Measurements from ENCODE around the gene C11orf86.
A peak's percentile ranks its signal among the peaks of the same experiment; 100 is the strongest.
"Not testable (repeated sequence)": the region's sequence is repeated elsewhere in the genome, so short reads cannot be mapped to it uniquely, and the experiment has no call there.

The C11orf86 gene

DNA sequence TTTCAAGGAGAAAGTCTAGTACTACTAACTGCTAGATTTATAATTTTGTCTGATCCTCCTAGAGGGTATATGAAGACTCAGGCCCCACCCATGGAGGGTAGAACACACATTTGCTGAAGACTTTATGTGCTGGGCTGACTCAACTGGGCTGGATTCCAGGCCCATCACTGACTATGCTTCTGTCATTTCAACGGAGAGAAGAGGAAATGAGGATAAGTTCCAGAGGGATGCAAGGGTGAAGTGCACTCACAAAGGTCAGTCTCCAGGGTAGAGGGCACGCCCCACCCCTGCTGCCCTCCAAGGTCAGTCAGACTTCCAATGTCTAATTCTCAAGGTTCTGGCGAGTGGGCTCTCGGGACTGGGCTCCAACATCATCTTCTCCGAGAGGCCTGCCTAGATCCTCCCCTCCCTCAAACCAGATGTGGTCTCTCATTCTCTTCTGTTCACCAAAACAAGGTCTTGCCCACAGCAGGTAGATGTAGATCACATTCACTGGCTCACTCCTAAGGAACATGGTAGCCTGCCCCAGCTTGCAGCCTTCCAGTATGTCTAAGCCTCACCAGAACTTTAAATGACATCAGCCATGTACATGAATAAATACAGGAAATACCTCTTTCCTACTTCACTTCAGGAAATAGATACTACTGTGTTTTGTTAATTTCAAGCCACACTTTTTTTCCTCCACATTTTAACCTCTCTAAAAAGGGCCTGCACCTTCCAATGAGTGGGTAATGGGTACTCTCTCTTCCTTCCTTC lies 7.3 kb upstream of the C11orf86 start:
- no peak for DNase-seq

DNA sequence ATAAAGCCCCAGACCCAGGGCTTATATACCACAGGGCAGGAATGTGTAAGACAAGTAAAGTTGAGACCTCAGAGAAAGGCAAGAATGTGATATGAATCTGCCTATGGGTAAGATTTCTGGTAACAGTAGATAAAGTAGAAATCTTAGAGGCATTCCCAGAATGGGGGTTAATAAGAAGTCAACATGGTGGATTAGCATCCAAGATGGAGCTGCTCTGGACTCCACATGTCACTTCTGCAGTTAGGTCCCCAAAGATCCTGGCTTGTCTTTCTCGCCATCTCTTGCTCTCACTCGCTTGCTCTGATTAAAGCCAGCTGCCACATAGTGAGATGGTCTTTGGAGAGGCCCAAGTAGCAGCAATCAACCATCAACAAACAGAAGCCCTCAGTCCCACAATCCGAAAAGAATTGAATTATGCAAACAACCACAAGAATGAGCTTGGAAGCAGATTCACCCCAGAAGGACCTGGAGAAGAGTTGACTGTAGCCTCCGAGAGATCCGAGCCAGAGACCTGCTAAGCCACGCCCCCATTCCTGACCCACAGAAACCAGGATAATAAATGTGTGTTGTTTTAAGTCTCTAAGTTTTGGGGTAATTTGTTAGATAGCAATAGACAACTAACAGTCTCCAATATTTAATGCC lies 5.4 kb upstream of the C11orf86 start:
- DNase-seq = no peak

DNA sequence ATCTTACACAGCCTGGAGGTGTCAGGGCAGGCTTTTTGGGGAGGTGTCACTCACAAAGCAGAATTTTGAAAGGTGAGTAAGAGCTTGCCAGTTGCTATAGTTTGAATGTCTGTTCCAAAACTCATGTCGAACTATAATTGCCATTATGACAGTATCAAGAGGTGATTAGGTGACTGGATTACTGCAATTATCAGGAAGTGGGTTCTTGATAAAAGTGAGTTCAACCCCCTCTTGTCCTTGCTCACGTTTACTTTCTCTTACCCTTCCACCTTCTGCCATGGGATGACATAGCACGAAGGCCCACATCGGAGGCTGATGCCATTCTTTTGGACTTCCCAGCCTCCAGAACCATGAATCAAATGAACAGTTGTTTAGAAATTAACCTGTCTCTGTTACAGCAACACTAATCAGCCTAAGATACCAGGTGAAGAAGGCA lies 4.7 kb upstream of the C11orf86 start:
- no peak for DNase-seq

DNA sequence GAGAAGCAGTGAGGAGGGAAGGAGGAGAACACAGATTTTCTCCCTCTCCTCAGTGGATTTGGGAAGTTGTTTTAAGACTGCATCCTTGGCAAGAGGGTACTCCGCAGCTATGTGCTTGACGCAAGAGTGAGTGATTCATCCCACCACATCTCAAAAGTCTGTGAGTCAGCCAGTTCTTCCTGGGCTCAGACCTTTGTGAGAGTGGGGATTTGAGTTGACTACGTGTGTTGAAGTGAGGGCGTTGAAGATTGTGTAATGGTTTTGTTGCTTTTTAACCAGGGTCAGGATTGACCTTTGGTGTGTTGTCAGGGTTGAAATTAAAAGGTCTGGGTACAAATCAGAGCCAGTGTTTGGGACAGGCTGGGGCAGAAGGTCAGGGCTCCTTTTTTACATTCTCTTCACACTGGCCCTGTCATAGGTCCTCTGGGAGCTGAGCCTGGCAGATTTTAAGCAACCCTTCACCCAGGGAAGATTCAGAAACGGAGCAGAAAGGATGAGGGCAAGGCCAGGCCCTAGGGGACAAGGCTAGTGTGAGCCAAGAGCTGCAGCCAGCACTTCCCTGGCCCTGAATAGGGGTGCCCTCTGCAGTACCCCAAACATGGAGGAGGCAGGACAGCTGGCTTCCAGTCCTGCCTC lies 4.2 kb upstream of the C11orf86 start:
- no peak for DNase-seq

DNA sequence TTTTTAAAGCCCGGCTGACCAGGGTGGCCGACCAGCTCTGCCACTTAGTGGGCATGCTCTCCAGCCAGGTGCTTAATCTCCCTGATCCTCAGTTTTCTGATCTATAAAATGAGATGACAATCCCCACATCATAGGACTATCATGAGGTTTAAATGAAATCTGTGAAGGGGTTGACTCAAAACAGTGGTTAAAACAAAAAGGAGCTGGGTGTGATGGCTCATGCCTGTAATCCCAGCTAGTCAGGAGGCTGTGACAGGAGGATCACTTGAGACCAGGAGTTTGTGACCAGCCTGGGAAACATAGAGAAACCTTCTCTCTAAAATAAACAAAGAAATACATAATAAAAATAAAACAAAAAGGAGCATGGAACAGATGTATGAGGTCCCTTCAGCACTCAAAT lies 3.6 kb upstream of the C11orf86 start:
- DNase-seq = no peak

DNA sequence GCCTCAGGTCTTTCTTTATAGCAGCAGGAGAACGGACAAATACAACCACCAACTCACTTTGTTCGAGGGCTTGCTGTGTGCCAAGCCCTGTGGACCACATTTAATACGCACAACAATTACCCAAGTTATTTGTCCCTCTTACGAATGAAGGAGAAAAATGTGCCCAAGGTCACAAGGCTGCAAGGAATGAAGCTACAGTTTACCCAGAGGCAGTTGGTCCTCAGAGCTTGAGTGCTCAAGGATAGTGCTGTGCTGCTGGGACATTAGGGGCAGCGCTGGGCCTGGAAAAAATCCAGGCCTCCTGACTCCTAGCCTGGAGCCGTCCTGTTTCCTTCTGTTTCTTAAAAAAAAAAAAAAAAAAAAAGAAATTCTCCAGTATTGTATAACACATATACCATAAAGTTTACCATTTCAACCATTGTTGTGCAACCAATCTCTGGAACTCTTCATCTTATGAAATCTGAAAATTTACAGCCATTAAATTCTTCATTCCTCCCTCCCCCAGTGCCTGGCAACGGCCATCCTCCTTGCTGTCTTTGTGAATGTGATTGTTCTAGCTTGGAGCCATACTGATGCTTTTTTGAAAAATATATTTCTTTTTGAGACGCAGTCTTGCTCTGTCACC lies 1.0 kb upstream of the C11orf86 start:
- DNase-seq = no peak

DNA sequence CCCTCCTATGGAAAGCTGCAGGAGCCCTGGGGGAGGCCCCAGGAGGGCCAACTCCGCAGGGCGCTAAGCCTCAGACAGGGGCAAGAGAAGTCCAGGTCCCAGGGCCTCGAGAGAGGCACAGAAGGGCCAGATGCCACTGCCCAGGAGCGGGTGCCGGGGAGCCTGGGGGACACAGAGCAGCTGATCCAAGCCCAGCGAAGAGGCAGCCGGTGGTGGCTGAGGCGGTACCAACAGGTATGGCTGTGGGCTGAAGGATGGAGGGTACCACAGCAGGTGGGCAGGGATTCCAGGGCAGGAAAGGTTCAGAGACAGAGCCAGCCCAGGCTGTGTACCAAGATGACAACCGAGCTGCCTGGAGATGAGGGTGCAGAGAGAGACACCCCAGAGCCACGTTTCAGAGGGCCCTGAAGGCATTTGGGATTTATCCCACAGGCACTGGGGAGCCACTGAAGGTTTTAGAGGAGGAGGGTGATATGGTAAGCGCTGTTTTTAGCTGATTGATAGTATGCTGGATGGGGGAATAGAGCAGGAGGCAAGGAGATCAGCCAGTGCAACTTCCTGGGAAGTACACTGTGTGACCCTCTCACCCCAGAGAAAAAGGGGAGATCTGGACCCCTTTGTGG lies 412 bp downstream of the C11orf86 start:
- no peak for DNase-seq

DNA sequence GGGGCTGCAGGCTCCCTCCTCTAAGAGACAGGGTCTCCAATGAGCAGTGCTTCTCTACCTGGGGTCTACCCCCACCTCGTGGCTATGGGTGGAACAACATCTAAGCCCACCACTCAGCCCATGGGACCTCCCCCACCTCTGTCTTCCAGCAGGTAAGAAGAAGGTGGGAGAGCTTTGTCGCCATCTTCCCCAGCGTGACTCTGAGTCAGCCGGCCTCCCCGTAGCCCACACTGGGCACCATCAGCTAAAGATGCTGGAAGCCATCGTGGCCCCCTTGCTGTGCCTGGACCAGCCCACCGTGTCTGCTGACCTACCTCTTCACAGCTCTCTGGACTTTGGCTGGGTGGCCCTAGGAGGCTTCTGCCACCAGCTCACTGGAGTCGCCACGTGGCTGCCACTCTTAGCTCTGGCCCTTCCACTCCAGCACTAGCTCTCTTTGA lies 944 bp downstream of the C11orf86 start:
- DNase-seq = no peak

DNA sequence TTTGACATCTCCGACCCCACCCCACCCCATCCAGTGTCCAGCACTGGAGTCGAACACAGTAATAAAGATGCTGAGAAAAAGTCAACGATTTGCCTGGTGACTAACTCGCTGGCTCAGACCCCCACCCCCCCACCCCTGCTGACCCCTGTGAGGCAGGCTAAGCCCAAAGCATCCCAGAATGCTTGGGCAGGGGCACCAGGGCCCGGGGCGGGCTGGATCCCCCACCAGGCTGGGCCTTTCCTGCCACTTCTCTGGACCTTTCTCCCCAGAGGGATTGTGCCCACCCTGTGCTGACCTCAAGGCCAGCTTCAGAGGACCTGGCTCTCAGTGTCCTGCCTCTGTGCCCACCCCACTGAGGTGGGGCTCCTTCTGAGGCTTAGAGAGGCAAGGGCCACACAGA lies 1.8 kb downstream of the C11orf86 start:
- no peak for DNase-seq

DNA sequence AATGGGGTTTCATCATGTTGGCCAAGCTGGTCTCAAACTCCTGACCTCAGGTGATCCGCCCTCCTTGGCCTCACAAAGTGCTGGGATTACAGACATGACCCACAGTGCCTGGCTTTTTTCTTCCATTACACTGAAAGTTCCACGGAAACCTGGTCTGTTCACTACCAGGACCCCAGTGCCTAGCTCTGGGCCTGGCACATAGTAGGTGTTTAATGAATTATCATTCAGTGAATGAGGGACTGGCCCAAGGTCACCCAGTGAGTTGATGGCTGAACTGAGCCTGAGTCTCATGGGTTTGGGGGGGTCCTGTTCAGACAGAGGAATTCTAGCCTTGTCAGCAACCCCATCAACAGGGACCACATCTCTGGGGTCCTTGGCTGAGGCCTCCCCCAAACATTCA lies 3.1 kb downstream of the C11orf86 start:
- no peak for DNase-seq

DNA sequence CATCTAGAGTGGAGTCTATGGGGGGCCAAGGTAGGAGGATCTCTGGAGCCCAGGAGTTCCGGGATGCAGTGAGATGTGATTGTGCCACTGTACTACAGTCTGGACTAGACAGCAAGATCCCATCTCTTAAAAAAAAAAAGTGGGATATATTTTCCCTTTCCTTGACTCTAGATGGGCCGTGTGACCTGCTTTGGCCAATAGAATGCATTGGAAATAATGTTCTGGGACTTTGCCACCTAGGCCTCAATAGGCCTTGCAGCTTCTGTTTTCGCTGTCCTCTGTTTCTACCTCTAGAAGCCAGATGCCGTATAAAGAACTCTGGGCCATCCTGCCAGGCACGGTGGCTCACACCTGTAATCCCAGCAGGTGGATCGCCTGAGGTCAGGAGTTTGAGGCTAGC lies 3.6 kb downstream of the C11orf86 start:
- no peak for DNase-seq

DNA sequence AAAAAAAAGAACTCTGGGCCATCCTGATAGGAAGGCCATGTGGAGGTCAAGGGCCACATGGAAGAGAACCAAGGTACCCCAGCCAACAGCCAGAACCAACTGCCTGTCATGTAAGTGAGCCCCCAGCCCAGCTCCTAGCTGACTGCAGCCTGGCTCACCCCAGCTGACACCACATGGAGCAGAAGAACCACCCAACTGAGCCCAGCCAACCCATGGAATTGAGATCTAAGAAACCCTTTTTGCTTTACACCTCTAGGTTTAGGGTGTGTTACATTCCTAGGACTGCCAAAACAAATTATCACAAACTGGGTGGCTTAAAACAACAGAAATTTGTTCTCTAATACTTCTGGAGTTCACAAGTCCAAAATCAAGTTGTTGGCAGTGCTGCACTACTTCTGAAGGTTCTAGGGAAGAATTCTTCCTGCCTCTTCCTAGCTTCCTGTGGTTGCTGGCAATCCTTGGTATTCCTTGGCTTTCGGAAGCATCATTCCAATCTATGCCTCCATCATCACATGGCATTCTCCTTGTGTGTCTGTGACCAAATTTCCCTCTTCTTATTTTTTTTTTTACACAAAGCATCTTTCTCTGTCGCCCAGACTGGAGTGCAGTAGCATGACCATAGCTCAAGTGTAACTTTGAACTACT lies 4.4 kb downstream of the C11orf86 start:
- DNase-seq = no peak

DNA sequence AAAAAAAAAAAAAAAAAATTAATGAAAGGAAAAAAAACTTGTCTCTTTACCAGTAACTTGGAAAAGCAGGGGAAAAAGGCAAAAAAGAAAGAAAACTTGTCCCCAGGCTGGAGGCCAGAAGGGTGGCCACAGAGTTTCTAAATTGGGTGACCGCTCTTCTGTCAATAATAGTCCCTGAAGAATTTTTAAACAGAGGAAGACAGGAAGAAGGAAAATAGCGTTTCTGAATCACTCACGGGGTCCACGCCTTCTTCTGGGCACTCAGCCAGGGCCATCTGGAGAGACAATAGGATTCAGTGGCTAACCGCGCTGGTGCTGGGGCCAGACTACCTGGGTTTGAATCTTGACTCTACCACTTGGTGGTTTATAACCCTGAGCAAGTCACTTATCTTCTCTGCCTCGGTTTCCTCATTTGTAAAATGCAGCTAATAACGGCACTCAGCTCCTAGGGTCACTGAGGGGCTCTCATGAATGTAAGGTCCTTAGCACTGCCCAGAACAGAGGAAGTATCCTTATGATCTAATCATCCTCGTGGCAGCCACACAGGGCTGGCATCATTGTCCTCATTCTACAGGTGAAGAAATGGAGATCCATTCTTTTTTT lies 7.0 kb downstream of the C11orf86 start:
- peak; percentile 74 for DNase-seq

DNA sequence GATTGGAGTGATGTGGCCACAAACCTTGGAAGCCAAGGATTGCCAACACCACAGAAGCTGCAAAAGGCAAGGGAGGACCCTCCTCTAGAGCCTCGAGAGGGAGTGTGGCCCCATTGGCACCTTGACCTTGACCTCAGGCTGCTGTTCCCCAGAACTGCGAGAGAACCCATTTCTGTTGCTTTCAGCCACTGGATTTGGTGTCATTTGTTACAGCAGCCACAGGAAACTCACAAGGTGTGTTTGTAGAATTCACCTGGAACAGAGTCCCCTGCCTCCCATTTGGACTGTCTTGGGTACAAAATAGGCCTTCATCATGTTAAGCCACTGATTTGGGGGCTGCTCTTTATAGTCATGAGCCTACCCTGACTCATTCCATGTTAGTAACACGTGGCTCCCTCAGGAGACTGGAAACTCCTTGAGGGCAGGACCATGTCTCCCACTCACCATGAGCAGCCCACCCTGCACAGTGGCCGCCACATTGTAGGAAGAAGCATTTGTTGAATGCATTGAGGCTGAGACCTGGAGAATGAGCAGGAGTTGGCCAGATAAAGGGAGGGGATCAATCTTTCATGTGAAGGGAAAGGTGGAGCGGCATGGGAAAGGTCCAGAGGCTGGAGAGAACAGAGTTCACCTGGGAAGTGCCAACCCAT lies 8.3 kb downstream of the C11orf86 start:
- no peak for DNase-seq

DNA sequence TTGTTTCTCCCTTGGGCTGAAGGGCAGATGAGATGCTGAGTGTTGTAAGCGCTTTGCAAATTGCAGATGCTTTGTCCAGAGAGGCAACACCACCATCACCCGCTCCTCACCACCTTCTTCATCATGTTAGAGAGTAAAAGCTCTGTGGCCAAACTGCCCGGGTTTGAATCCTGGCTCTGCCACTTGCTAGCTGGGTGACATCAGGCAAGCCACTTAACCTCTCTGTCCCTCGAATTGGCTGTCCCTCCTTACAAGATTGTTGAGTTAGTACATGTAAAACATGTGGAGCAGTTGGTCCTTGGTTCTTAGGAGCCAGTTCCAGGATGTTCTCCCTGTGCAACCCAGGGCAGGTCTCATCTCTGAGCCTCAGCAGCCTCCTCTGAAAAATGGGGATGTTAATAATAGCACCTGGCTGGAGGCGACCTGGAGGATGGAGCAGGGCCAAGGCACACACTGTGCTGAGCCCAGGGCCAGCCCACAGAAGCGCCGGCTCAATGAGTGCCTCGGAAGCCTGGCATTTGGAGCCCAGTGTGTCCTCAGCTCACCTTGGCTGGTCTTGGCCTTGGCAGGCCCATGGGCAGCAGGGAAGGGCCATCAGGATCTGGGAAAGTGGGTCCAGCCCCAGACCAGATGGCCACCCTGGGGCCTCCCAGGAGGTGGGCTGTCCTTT lies 10.5 kb downstream of the C11orf86 start:
- no peak for DNase-seq

DNA sequence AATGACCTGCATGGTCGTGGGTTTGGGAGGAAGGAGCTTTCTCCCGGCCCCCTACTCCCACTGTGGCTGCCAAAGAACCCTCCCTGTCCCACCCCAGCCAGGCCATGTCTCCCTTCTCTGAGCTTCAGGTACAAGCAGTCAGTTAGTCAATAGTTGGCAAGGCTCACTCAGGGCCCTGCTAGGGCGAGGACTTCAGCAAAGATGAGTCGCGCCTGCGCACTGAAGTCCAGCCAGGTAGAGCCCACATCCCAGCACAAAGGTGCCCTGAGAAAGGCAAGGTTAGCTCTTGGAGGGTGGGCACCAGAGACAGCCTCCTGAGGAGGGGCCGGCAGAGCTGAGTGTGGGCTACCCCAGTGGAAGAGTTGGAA lies 11.1 kb downstream of the C11orf86 start:
- DNase-seq = no peak

DNA sequence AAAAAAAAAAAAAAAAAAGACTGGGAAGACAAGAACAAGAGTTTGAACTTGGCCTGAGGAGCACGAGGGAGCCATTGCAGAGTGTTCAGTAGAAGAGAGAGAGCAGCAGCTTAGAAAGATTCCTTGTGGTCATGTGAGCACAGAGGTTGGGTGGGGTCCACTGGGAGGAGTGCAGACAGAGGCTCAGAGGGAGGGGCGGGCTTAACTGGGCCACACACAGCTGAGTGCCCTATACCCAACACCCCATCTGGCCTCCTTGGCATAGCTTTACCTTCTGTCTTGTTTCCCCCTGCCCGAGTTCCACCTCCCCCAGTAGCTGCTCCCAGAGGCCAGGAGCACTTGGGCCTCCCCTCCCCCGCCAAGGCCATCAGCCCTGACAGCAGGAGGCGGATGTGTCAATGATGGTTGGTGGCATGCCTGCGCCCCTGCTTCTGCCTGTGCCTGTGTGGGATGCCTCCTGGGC lies 12.1 kb downstream of the C11orf86 start:
- no peak for DNase-seq

DNA sequence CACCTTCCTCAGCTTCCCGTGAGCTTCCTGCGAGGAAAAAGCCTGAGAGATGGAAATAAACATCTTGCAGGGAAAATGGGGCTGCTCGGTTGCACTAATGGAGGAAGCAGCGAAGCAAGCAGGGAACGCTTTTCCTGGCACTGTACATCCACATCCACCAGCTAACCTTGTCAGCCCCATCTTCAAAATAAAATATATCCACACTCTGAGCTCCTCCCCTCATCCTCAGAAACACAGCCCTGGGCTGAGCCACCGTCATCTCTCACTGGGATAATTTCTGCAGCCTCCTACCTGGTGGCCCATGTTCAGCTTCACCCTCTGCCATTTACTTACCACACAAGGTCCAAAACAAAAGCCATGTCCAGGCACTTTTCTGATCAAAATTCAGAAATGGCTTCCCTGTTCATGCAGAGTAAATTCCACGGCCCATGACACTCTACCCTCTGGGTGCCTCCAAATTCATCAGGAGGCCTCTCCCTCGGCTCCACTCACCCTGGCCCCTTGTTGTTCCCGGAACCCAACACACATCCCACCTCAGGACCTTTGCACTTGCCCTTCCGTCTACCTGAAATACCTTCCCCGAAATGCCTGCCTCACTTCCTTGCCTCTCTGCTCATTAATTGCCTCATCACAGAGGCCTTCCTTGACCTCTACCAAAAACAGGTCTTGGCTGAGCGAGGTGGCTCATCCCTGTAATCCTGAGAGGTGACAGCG lies 13.0 kb downstream of the C11orf86 start:
- DNase-seq = no peak

DNA sequence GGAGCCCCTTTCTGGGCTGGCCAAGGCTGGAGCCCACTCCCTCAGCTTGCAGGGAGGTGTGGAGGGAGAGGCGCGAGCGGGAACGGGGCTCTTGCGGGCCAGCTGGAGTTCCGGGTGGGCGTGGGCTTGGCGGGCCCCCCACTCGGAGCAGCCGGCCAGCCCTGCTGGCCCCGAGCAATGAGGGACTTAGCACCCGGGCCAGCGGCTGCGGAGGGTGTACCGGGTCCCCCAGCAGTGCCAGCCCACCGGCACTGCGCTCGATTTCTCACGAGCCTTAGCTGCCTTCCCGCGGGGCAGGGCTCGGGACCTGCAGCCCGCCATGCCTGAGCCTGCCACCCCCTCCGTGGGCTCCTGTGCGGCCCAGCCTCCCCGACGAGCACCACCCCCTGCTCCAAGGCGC lies 13.6 kb downstream of the C11orf86 start:
- DNase-seq = not testable (repeated sequence)

DNA sequence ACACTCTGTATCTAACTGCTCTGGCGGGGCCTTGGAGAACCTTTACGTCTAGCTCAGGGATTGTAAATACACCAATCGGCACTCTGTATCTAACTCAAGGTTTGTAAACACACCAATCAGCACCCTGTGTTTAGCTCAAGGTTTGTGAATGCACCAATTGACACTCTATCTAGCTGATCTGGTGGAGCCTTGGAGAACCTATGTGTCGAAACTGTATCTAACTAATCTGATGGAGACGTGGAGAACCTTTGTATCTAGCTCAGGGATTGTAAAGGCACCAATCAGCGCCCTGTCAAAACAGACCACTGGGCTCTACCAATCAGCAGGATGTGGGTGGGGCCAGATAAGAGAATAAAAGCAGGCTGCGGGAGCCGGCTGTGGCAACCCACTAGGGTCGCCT lies 14.3 kb downstream of the C11orf86 start:
- DNase-seq = not testable (repeated sequence)
